Measurements from ENCODE around the gene AOX1. TPM values are rescaled to one million over a fixed set of nuclear protein-coding genes. Genes with fewer than 3 reads are reported as not detected.

Gene AOX1
- total RNA-seq, 1 donor from 2014 or later: 16.8 TPM

DNA sequence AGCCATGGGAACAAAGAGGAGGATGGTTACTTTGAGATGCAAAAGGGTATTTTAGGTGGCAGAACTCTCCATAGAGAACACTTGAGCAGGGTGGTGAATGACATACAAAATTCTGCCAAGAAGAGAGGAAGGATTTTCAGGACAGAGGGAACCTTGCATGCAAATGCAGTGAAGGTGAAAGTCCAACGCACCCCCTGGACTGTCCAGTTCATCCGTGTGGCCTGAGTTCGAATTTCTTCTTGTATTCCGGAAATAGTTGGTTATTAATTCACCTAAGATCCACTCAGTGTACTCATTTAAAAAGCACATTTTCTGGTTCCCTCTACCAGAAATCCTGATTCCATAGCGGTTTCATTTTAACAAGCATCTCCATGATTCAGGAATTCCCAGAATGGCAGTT lies 5.5 kb downstream of the AOX1 start:
- TF ChIP-seq, protein P1, sequence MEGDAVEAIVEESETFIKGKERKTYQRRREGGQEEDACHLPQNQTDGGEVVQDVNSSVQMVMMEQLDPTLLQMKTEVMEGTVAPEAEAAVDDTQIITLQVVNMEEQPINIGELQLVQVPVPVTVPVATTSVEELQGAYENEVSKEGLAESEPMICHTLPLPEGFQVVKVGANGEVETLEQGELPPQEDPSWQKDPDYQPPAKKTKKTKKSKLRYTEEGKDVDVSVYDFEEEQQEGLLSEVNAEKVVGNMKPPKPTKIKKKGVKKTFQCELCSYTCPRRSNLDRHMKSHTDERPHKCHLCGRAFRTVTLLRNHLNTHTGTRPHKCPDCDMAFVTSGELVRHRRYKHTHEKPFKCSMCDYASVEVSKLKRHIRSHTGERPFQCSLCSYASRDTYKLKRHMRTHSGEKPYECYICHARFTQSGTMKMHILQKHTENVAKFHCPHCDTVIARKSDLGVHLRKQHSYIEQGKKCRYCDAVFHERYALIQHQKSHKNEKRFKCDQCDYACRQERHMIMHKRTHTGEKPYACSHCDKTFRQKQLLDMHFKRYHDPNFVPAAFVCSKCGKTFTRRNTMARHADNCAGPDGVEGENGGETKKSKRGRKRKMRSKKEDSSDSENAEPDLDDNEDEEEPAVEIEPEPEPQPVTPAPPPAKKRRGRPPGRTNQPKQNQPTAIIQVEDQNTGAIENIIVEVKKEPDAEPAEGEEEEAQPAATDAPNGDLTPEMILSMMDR (conservative IDR thresholded peaks at IDR 0.05; ENCODE audit: low read depth, low read length): no peak

DNA sequence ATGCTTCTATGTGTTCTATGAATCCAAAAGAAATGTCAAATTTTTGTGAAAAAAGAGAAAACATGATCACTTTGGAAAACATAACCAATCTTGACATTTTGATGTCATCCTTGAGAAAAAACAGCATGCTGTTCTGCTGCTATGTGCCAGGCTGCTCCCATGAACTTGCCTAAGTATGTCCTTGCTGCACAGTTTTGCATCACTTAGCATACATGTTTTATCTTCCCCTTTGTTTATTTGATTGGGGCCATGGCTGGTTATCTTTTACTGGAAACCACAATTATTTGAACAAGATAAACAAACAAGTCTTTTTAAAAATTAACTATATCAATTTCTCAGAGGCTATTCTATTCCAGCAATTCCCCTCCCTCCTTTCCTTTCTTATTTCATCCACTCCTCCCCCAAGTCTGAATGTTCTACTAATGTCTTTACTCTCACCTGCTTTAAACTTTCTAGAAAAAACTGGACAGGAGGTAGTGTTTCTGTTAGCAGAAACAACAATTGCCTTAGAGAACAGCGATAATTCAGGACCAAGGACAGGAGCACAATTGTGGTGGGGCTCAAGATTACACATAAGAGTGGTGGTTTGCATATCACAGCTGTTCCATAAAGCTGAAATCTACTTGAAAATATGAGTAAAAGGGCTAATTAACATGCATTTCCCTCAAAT lies 6.7 kb downstream of the AOX1 start:
- H3K4me3 ChIP-seq (ENCODE audit: low read depth, low read length): no peak overlapping the region
- no peak for DNase-seq (ENCODE audit: low read depth)

More for the DNA sequence above, 5.5 kb downstream of the AOX1 start:
- DNase-seq (ENCODE audit: low read depth): no peak
- no peak overlapping the region for H3K4me3 ChIP-seq (ENCODE audit: low read depth, low read length)

DNA sequence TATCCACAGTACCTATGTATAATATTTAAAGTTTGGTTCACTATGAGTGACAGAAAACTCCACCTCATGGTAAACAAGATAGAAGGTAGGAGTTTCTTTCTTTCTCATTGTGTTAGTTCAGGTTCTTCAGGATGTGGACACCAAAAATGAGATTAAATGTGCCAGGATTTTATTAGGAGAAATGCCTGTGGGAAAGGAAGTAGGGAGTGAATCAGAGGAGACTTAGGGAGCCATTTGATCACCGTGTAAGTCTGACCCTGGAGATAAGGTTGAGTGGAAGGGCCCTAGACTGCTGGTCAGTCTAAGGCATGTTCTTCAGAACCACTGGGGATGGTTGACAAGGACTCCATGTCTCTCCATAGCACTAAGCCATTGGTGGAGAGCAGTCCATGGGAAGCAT lies 8.1 kb downstream of the AOX1 start:
- no peak for DNase-seq (ENCODE audit: low read depth)
- TF ChIP-seq, protein P1 (conservative IDR thresholded peaks at IDR 0.05; ENCODE audit: low read depth, low read length): no peak

More for the DNA sequence above, 6.7 kb downstream of the AOX1 start:
- TF ChIP-seq, protein P1 (conservative IDR thresholded peaks at IDR 0.05; ENCODE audit: low read depth, low read length): no peak

DNA sequence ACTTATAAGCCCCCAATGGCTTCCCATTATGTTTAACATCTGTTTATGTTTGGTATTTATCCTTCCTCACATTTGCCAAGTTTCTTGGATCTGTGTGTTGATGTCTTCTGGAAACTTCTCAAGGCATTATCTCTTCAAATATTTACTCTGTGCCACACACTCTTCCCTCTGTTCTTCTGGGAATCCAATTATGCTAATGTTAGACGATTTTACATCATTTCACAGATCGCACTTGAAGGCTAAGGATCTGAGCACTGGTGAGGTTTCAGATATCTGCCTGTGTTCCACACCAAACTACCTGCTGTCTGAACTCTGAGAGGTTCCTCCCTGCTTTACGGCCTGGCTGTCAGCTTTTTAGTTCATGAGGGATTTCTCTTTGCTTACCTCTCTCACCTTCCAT lies 10.1 kb downstream of the AOX1 start:
- TF ChIP-seq, protein P1 (conservative IDR thresholded peaks at IDR 0.05; ENCODE audit: low read depth, low read length): no peak
- H3K4me3 ChIP-seq (ENCODE audit: low read depth, low read length): no peak overlapping the region
- DNase-seq (ENCODE audit: low read depth): no peak

More for the DNA sequence above, 8.1 kb downstream of the AOX1 start:
- H3K4me3 ChIP-seq (ENCODE audit: low read depth, low read length): no peak overlapping the region

DNA sequence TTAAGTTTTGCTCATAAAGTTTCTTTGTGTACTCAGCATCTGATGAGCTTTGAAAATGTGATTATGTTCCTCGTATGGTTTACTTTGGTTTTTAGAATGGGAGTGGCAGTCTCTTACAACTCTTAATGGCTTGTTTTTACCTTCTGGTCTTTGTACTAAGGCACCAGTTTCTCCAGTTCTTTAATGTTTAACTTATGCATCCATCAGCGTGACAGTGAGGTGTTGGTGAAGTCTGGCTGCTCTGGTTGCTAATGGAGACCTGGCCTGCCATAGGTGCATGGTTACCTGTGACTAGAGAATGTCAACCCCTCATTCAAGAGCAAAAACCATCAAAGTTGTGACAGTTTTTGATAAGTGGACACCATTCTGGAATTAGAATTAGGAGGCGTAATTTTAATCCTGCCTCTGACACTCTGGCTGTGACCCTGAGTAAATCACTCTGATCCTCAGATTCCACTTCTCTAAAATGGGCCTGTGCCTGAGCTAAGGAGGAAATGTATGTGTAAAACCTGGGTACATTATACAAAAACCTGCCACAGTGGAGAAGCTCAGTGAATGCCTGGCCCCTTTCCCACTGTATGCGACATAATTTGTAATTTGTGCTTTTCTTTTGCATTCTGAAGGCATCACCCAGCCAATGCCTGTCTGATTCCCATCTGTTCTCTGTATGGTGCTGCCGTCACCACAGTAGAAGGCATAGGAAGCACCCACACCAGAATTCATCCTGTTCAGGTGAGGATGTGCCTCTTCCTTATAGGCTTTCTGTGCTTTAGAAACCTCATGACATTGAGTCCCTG lies 11.2 kb downstream of the AOX1 start:
- no peak overlapping the region for H3K4me3 ChIP-seq (ENCODE audit: low read depth, low read length)
- no peak for DNase-seq (ENCODE audit: low read depth)
- TF ChIP-seq, protein P1 (conservative IDR thresholded peaks at IDR 0.05; ENCODE audit: low read depth, low read length): no peak

DNA sequence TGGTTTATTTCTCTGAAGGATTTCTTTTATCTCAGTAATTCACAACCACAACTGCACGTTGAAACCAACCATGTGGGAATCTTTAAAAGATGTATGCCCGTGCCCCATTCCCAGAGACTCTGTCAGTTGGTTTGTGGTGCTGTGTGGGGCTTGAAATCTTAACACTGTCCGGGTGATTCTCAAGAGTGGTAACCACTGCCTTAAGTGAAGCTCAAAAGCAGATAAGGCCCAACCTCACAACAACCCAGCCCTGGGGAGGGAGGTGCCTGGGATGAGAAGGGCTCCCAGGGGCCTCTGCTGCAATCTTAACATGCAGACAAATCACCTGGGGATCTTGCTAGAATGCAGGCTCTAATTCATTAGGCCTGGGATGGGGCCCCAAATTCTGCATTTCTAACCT lies 13.4 kb downstream of the AOX1 start:
- no peak overlapping the region for H3K4me3 ChIP-seq (ENCODE audit: low read depth, low read length)
- TF ChIP-seq, protein P1 (conservative IDR thresholded peaks at IDR 0.05; ENCODE audit: low read depth, low read length): no peak
- DNase-seq (ENCODE audit: low read depth): no peak

Data from epithelial cell of proximal tubule (primary cell).